Fibroblast of lung (primary cell): ENCODE measurements around the gene FAM136A.

ENCODE experiments used
- CTCF ChIP-seq, 2 donors: IDR thresholded peaks in 1 of 2; conservative IDR thresholded peaks in 1 of 2; 1 replicate in 1 of 2; 2 replicates in 1 of 2; pipeline ENCODE4 v1.5.1; 2011 to 2012; ENCODE audit warnings: low read length in 2 of 2, control low read depth in 1 of 2, inconsistent platforms in 1 of 2, low read depth in 1 of 2, mild to moderate bottlenecking in 1 of 2
- EZH2 ChIP-seq: IDR thresholded peaks from 2 replicates; pipeline ENCODE4 v1.5.1; 2012; ENCODE audit warnings: low read length, control low read depth, mild to moderate bottlenecking; ENCODE audit errors: missing control alignments

GRCh38 chr2:70282439-70282838 lies 19.4 kb downstream of the FAM136A start:
- TF ChIP-seq CTCF (conservative IDR thresholded peaks at IDR 0.05 in 1 of 2, IDR thresholded peaks at IDR 0.05 in 1 of 2; ENCODE audit: low read depth in 1 of 2, low read length in 2 of 2), result no peak
- no peak for TF ChIP-seq EZH2
